Measurements from ENCODE around the gene ZNF668.

The ZNF668 gene

DNA sequence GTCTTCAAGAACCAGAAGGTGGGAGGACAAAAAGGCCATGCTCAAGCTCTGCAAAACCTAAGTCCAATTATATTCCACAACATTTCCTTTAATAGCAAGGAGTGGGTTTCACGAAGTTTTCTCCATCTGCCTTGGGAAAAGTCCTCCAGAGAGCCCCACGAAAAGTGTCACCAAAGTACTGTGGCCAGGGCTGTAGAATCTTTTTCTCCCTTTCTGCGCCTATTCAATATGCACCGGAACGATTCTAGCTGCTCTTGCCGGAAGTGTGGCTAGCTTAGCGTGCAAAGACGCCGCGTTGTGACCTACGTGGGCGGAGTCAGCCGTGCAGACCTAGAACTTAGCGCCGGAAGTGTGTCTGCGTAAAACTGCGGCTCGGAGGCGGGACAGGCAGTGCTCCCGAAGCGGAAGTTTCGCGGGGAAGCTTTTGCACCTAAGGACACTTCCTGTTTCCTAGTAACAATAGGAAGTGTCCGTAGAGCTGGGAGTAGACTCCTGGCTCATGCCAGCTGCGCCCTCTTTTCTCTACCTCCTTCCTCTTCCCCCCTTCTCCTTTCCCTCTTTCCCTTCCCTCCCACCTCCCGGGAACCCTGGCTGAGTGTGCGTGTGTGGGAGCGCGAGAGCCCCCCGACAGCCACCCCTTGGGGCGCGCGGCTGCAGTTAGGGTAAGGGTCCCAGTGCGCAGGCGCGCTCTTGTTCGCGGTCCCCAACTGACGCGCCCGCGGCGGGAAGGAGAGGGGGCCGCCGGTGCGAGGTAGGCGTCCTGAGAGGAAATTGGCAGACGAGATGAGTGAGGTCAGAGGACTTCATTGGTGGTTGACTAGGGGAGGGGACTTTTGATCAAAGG lies at the start of gene ZNF668, which contains the start of gene ZNF646:
Gene ZNF668 (minus strand): TSS at position 271 of the 844 bp plus-strand sequence. CDS start 9,781 bp downstream, outside the sequence.
Gene ZNF646 (plus strand): TSS at position 453 of the 844 bp plus-strand sequence. CDS start 1,903 bp downstream, outside the sequence.
- peak; percentile 97 for DNase-seq

DNA sequence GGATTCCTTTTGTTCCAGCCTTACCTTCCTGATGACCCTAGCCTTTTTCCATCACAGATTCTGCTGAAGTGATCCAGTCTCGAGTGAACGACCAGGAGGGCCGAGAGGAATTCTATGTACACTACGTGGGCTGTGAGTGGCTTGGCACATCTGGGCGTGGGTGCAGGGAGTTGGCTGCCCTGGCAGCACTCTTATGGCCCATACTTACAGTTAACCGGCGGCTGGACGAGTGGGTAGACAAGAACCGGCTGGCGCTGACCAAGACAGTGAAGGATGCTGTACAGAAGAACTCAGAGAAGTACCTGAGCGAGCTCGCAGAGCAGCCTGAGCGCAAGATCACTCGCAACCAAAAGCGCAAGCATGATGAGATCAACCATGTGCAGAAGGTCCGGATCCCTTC lies 46.1 kb upstream of the ZNF668 start:
- no peak for DNase-seq

DNA sequence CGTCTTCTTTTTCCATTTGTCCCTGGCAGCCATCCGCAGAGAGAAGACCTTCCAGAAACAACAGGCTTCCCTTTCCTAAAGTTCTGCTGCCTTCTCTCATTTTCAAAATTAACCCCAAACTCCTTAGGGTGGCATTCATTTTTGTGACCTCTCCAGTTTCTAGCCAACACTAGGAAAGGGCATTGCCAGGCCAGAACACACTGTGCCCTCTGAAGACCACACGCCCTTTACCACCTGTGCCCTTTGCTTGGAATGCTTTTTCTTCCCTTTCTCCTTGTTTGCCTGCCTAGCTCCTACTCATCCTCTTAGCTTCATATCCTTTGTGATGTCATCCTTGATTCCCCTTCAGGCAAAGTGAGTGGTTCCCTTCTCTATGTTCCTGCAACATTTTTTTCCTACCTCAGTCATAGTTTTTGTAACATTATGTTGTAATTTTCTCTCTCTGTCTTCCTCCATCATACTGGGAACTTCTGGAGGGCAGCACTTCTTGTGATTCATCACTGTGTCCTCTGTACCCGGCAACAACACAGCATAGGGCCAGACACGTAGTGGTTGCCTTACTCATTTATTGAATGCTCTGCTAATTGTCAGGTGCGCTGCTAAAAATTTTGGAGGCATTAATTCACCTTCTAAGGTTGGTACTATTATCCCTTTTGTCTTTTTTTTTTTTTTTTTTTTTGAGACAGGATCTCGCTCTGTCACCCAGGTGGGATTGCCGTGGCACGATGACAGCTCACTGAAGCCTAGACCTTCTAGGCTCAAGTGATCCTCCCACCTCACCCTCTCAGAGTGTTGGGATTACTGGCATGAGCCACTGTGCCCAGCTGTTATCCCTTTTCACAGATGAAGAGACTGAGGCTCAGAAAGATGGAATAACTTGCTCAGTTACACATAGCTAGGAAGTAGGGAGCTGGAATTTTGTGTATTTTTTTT lies 44.4 kb upstream of the ZNF668 start:
- peak; percentile 34 for DNase-seq

DNA sequence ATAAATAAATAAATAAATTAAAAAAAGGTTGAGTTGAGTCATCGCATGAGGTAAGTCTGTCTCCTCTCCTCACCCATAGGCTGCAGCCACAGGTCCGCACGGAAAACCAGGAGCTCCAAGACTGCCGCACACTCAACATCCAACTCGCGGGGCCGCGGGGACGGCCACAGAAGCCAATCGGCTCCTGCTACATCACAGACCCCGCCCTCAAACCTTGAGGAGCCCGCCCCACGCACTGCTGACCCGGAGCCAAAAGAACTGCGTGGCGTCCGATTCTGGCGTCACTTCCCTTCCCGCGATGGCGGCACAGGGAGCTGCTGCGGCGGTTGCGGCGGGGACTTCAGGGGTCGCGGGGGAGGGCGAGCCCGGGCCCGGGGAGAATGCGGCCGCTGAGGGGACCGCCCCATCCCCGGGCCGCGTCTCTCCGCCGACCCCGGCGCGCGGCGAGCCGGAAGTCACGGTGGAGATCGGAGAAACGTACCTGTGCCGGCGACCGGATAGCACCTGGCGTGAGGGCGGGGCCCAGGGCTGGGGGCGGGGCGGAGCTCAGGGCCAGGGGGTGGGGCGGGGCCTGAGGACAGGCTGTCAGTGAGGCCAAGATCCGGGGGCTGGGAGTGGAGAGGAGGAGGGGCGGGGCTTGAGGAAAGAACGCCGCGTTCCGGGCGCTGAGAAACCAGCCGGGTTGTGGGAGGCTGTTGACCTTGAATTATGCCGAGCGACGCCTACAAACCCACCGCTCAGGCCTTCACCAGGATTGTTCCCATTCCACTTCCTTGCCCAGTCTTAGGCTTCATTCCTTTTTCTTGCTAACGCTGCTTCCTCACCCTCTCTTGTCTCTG lies 43.6 kb upstream of the ZNF668 start, which contains the start of gene KAT8:
Gene KAT8 (plus strand): TSS at position 281 of the 839 bp plus-strand sequence. CDS start 18 bp downstream, at position 299.
- peak; percentile 96 for DNase-seq

DNA sequence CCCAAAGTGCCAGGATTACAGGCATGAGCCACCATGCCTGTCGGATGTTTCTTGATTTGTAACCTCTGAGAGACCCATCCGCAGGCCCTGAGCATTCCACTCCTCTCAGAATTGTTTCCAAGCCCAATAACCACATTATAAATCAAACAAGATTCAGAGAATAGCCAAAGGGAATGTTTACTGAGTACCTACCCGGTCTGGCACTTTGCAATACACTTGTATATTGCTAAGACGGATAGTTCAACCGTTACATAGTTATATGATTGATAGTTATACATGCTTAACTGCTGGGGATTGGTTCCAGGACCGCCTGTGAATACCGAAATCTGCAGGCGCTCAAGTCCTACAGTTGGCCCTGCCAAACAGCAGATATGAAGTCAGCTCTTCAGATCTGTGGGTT lies 40.4 kb upstream of the ZNF668 start:
- no peak for DNase-seq

DNA sequence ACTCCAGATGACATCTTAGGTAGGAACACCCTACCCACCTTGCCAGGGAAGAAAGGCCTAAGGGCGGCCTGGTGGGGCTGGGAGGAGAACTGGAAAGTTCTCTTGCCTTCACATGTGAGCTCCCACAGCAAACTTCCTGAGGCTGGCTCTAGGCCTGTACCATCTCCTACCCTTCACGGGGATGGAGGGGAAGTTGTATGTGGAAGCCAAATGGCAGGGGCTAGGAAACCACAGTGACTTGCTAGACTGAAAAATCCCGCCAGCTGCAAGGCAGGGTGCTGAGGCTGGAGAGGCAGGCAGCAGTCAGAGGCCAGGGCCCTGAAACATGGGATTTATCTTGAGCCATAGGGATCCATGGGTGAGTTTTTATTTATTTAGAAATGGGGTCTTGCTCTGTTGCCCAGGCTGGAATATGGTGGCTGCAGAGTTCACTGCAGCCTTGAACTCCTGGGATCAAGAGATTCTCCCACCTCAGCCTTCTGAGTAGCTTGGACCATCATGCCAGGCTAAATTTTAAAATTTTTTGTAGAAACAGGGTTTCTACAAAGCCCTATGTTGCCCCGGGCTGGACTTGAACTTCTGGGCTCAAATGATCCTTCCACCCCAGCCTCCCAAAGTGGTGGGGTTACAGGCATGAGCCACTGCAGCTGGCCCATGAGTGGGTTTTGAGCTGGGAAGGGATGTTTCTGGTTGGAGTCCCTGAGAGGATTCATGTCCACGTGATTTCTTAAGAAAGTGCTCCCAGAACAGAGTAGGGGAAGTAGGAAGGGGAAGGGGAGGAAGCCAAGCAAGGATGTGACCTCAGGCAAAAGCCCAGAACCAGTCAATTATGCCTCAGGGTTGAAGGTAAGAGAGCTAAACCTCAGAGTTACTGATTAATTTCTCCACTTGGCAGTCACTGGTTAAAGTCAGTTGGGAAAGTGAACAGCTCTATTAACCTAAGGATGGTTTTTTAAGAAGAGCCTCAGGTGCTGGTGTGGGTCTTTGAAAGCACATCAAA lies 39.4 kb upstream of the ZNF668 start:
- DNase-seq = peak; percentile 50

DNA sequence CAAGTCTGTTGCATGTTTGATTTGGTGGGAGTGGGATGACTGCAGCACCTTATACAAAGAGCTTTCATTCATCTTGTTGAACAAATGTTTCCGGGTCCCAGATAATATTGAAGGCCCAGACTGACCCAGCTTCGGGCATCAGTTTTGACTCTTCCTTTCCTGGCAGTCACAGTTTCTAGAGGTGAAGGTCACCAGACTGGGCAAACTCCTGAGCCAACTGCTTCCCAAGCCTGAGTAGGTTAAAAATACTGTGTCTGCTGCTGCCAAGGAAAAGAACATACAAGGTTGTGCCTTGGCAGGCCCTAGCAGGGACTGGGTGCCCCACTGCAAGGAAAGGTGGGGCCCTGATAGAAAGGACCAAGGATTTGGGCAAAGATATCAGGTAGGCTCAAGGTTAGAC lies 38.7 kb upstream of the ZNF668 start:
- no peak for DNase-seq

DNA sequence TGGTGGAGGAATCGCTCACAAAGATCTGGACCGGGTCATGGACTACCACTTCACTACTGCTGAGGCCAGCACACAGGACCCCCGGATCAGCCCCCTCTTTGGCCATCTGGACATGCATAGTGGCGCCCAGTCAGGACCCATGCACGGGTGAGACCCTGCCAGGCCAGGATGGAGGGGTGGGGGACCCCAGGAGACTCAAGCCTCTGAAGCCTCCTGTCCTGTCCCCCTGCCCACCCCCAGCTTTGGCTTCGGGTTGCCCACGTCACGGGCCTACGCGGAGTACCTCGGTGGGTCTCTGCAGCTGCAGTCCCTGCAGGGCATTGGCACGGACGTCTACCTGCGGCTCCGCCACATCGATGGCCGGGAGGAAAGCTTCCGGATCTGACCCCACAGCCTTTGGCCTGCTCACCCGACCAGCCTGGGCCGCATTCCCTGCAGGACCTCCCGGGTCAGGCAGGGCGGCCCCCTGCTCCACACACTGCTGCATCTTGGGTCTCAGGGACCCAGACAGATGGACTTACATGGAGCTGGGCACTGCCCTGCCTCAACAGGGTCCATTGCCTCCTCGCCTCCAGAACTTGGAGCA lies 37.9 kb upstream of the ZNF668 start:
- DNase-seq = no peak

DNA sequence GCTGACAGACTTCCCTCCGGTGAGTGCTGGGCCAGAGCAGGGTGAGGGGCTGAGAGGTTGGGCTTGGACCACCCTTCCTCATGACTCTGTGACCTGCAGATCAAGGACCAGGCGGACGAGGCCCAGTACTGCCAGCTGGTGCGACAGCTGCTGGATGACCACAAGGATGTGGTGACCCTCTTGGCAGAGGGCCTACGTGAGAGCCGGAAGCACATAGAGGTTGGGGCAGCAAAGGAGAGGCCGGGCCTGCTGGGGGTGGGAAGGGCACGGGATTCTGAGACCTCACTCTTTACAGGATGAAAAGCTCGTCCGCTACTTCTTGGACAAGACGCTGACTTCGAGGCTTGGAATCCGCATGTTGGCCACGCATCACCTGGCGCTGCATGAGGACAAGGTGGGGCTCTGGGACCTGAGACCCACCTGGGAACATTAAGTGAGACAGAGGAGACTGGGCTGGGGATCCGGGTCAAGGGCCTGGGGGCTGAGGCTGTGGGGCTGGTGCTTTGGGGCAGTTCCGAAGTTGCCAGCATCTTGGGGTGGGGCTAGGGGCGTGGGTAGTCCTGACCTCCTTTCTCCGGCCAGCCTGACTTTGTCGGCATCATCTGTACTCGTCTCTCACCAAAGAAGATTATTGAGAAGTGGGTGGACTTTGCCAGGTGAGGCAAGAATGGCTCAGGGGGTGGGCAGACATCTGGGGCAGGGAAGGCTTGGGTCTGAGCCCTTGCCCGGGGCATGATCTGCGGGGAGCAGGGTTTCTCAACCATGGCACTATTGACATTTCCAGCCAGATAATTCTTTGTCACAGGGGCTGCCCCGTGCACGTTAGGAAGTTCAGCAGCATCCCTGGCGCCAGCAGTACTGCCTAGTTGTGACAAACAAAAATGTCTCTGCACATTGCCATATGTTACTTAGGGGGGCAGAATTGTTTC lies 36.3 kb upstream of the ZNF668 start:
- no peak for DNase-seq

DNA sequence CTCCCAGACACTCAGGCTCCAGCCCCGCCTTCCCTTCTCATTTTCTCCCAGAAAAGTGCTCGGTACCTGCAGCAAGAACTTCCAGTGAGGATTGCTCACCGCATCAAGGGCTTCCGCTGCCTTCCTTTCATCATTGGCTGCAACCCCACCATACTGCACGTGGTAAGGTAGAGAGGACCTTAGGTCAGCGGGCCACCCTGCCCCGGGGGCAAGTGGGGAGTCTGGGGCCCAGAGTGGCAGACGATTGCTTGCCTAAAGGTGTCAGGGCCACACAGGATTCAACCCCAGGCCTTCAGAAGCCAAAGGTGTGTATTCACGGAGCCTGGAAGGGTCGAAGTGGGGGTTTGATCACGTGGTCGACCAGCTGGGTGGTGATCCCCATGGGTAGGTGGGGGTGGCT lies 35.6 kb upstream of the ZNF668 start:
- no peak for DNase-seq

DNA sequence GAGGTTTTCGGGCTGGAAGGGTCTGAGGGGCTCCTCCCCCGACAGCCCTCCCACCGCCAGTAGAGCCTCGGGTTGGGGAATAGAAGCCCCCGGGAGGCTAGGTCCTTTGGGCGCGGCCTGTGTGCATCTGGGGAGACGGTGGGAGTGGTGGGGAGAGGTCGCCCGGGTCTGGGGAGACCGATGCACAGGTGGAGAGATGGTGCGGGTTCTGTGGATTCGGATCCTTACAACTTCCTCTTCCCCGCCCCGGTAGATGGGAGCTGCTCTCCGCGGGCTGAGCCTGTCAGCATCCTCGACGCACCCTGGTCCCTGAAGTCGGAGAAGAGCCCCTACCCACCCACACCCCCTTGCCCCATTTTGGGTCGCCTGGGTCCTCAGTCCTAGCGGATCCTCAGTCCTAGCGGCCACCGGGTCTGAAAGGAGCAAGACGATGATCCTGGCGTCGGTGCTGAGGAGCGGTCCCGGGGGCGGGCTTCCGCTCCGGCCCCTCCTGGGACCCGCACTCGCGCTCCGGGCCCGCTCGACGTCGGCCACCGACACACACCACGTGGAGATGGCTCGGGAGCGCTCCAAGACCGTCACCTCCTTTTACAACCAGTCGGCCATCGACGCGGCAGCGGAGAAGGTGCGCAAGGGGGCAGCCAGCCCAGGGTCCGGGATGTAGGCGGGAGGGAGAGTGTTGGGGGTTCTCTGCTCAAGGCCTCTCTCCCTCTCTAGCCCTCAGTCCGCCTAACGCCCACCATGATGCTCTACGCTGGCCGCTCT lies 34.9 kb upstream of the ZNF668 start:
- DNase-seq = no peak

DNA sequence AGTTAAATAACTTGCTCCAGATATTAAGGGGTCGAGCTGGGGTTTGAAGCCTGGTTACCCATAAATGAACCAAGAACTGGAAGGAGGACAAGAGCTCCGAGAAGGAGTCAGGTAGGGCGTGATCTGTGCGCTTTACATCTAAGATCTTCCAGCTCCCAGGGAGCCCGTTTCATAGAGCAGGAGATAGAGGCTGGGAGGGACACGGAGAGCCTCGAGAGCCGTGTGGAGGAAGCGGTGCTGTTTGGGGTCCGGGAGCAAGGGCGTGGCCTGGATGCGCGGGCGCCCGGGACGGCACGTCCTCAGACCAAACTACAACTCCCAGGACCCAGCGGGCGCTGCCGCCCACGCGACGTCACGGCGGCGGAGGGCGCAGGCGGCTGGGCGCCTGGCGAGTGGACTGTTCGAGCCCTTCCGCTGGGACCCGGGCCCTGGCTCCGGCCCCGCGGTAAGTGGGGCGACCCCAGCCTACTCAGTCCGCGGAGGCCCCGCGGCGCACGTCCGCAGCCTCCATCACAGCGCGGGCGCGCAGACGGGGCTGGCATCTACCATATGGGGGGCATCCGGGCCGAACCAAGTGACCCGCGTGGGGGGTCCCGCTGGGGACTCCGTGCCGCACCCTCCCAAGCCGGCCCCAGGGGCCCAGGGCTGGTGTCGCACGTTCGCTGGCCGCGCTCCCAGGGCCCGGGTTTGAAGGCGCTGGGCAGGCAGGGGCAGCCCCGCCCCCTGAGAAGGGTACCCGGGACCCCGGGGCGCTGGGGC lies 34.2 kb upstream of the ZNF668 start, which contains the start of gene BCKDK:
Gene BCKDK (plus strand): TSS at position 352 of the 759 bp plus-strand sequence. CDS start 838 bp downstream, outside the sequence.
- peak; percentile 38 for DNase-seq

DNA sequence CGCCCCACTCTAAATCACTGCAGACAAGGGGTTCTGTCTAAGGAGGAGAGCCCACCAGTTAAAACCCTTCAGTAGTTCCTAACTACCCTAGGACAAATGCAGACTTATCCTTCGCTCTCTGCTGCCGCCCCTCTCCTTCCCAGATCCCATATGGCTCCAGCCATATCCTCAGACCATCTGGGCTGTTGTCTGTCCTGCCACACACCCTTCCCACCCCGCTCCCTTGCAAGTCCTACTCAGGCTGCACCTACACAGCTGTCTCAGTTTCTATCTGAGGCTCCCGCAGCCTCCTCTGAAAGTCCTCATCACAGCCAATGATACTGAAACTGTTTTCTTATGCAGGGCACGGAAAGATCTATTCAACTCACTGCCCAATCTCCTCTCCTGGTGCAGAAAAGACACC lies 33.4 kb upstream of the ZNF668 start:
- no peak for DNase-seq

DNA sequence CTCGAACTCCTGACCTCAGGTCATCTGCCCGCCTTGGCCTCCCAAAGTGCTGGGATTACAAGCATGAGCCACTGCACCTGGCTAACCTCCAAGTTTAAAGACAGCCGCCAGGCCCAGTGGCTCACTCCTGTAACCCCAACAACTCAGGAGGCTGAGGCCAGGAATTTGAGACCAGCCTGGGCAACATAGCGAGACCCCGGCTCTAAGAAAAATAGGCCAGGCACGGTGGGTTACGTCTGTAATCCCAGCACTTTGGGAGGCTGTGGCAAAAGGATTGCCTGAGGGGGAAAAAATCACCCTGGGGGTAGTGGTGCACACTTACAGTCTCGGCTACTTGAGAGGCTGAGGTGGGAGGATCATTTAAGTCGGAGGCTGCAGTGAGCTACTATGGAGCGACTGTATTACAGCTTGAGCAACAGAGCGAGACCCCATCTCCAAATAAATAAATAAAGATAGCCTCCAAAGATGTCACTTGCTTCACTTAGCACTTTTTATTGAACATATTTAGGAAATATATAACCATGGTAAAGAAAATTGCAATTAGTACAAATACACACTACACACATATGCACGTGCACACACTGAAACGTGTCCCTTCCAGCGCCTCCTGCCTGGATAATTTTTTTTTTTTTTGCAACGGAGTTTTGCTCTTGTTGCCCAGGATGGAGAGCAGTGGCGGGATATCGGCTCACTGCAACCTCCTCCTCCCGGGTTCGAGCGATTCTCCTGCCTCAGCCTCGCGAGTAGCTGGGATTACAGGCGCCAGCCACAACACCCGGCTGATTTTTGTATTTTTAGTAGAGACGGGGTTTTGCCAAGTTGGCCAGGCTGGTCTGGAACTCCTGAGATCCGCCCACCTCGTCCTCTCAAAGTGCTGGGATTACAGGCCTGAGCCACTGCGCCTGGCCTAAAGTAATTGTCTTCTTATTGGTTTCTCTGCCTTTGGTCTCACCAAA lies 32.7 kb upstream of the ZNF668 start:
- DNase-seq = no peak

DNA sequence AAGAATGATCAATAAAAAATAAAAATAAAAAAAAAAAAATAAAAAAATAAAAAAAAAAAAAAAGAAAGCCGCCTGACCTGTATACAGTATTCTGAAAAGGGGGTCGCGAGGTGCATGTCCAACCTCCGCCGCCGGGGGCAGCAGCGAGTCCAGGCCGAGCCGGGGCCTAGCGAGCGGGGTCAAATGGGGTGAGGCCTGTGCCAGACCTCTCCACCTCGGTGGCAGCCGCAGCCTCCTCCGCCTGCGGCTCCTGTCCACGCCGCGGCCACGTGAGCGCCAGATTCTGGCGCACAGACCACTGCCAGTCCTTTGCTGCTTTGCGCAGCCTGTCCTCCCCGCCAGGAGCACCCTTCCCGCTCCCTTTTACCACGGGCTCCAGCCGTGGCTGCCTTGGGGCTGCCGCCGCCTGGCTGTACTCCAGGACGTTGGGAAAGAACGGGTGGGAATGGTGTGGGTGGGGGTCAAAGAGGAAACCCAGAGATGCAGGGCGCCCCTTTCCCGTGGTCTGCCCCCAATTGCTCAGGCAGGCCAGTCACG lies 31.7 kb upstream of the ZNF668 start:
- DNase-seq = peak; percentile 19
